Fibroblast of pulmonary artery (primary cell): ENCODE measurements around the gene ACVRL1.
A peak's percentile ranks its signal among the peaks of the same experiment; 100 is the strongest.

Experiments
- DNase-seq: peaks from one replicate; pipeline ENCODE4 v3.0.0-alpha.2; 2010; ENCODE audit warnings: low read depth
- H3K4me3 ChIP-seq: replicated peaks from 2 replicates; pipeline ENCODE4 v1.5.1; 2011; ENCODE audit warnings: low read depth, mild to moderate bottlenecking, control low read depth, low read length, moderate library complexity
- TF ChIP-seq, protein P1 (sequence below): IDR thresholded peaks from 2 replicates; pipeline ENCODE4 v1.5.1; 2011; ENCODE audit warnings: mild to moderate bottlenecking, control low read depth, low read length, inconsistent platforms; ENCODE audit errors: missing control alignments

Gene ACVRL1

DNA sequence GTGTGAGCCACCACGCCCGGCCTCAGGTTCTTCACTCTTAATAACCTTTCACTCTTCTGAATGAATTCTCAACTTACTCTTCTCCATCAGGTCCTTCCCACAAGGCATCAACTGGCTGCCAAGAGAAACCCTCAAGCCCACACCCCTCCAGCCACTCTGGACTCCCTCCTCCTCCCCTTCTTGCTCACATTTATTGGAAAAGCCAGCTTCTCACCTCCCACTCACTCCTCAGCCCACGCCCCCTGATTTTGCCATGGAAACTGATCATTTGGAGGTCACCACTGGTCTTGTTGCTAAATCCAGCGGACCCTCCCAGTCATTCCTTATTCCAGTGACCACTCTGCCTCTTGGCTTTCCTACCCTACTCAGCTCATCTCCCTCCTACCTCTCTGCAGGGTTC, 26.8 kb downstream of the ACVRL1 start:
- H3K4me3 ChIP-seq = no peak overlapping the region
- TF ChIP-seq, protein P1, sequence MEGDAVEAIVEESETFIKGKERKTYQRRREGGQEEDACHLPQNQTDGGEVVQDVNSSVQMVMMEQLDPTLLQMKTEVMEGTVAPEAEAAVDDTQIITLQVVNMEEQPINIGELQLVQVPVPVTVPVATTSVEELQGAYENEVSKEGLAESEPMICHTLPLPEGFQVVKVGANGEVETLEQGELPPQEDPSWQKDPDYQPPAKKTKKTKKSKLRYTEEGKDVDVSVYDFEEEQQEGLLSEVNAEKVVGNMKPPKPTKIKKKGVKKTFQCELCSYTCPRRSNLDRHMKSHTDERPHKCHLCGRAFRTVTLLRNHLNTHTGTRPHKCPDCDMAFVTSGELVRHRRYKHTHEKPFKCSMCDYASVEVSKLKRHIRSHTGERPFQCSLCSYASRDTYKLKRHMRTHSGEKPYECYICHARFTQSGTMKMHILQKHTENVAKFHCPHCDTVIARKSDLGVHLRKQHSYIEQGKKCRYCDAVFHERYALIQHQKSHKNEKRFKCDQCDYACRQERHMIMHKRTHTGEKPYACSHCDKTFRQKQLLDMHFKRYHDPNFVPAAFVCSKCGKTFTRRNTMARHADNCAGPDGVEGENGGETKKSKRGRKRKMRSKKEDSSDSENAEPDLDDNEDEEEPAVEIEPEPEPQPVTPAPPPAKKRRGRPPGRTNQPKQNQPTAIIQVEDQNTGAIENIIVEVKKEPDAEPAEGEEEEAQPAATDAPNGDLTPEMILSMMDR = no peak
- DNase-seq = no peak

DNA sequence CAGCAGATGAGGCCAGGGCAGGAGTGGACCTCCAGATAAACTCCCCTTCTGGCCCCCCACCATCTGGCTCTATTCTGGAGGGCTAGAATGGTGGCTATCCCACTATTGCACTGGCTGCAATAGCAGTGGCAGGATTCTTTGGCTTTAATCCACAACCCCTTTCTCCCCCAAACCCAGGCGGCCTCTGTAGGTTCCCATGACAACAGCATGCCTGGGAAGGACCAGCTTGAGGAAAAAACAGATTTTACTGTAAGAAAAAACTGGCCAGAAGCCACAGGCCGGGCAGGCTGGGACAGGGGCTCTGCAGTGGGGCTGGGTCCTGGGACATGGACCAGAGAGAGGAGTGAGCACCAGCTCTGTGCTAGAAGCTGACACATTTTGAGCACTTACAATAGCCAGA, 30.6 kb downstream of the ACVRL1 start:
- DNase-seq = no peak
- no peak overlapping the region for H3K4me3 ChIP-seq
- TF ChIP-seq, protein P1 = no peak

DNA sequence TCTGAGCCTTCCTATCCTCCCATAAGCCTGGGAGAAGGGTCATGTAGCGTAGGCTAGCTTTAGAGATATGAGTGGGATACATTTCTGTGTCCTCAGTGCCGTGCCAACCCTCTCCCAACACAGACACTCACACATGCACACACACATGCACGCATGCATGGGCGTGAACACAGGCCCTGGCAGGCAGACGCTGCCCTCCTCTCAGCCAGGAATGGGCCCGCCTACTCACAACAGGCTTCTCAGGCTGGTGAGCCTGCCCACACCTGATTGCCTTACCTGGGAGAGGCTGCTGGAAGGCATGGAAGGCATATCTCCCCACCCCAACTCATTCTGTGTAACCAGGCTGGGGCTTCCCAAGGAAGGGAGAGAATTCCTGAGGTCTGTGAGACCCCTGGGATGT, 31.4 kb downstream of the ACVRL1 start:
- H3K4me3 ChIP-seq = no peak overlapping the region
- no peak for DNase-seq
- TF ChIP-seq, protein P1 = no peak

DNA sequence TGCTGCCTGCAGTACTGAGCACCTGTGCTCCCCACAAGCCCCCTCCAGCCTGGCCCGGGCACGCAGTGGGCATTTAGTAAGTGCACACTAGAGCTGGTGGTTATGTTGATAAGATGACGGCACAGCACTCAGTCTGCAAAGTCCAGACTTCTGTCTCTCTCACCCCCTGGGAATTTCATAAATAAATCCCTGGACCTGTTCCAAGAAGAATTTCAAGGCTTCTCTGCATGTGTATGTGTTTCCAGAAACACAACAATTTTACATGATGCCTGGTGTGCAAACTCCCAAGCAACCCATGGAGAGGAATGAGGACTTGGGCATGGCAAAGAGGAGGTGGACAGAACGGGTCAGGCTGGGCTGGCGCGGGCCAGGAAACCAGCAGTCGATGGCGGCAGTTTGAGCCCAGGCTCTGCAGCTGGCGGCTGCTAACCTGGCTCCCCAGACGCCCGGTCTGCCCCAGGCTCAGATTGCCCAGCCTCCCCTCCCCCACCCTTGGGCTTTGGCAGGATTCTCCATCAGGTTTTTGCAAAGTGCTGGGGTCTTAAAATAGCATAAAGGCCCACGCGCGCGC, 33.8 kb downstream of the ACVRL1 start:
- no peak overlapping the region for H3K4me3 ChIP-seq
- peak; percentile 74 for DNase-seq
- TF ChIP-seq, protein P1 = no peak

DNA sequence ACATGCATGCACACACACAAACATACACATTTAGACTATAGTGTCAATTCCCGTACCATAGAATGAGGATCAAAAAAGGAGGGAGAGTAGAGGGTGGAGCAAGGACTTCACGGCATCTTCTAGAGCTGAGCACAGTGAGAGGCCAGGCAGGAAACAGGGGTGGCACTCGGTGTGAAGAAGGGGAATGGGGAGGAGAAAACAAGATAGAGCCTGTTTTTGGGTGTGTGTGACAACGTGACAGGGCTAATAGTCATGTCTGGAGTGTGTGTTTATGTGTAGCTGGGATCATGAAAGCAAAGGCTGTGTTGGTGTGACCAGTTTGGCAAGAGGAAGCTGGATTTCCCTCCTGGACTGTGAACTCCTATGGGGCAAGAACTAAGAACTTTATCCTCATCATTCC, 34.3 kb downstream of the ACVRL1 start:
- H3K4me3 ChIP-seq = no peak overlapping the region
- no peak for DNase-seq
- TF ChIP-seq, protein P1 = no peak

DNA sequence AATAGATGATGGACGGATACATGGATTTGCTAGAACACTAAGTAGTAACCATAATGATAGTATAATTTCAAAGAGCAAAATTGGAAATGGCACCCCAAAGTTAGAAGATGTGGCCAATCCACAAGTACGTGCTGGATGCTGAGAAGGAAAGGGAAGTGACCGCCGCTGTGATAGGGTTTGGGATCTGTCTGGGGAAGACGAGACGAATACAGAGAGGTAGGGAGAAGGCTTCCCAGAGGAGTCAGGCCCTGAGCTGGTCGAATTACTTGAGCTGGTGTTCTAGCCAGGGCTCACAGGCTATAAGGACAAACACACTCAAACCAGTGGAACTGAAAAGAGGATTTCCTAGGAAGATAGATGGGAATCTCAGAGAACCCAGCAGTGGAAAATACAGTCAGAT, 34.8 kb downstream of the ACVRL1 start:
- H3K4me3 ChIP-seq = no peak overlapping the region
- DNase-seq = no peak
- TF ChIP-seq, protein P1 = no peak

DNA sequence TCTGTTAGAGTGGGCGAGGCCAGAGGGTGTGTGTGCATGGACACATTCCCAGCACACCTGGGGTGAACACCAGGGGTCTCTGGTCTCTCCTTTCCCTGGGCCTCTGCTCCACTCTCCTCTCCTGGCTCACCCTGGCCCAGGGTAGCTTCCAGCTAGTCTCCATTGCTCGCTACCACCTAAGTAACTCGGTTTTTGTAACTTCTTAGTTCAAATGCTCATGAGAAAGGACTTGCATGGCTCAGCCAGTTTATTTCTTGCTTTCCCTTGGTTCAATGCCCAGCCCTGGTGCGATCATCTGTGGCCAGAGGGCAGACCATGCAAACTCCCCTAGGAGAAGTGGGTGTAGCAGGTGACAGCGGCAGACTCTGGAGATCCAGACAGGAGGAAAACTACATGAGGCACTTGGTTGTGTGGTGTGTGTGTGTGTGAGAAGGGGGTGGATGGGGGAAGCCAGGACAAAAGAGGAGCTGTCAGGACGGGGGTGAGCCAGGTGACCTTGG, 35.2 kb downstream of the ACVRL1 start:
- no peak overlapping the region for H3K4me3 ChIP-seq
- TF ChIP-seq, protein P1 = no peak
- DNase-seq = no peak
